Epithelial cell of proximal tubule (primary cell): ENCODE data around the gene PHLDB1. TPM values are rescaled to one million over a fixed set of nuclear protein-coding genes. Genes with fewer than 3 reads are reported as not detected.
"Not testable (repeated sequence)": the region's sequence is repeated elsewhere in the genome, so short reads cannot be mapped to it uniquely, and the experiment has no call there.

Experiments used
- DNase-seq: peaks from one replicate; pipeline ENCODE4 v3.0.0-alpha.2; 2011; ENCODE audit warnings: low read depth
- H3K4me3 ChIP-seq: 2 replicates; pipeline ENCODE4 v1.5.1; 2011; ENCODE audit warnings: low read depth, mild to moderate bottlenecking, low read length
- total RNA-seq: library from RNA; depleted of rRNA; stranded (reverse); fragments of >200 nt; gene quantifications from 2 replicates; pipeline ENCODE4 v1.2.3, GENCODE V29; 2015
- TF ChIP-seq, protein P1 (sequence below): conservative IDR thresholded peaks from 2 replicates; pipeline ENCODE4 v1.5.1; 2012; ENCODE audit warnings: low read depth, mild to moderate bottlenecking, low read length

The PHLDB1 gene
- total RNA-seq, result 49.8 and 64.2 TPM in 2 replicates

DNA sequence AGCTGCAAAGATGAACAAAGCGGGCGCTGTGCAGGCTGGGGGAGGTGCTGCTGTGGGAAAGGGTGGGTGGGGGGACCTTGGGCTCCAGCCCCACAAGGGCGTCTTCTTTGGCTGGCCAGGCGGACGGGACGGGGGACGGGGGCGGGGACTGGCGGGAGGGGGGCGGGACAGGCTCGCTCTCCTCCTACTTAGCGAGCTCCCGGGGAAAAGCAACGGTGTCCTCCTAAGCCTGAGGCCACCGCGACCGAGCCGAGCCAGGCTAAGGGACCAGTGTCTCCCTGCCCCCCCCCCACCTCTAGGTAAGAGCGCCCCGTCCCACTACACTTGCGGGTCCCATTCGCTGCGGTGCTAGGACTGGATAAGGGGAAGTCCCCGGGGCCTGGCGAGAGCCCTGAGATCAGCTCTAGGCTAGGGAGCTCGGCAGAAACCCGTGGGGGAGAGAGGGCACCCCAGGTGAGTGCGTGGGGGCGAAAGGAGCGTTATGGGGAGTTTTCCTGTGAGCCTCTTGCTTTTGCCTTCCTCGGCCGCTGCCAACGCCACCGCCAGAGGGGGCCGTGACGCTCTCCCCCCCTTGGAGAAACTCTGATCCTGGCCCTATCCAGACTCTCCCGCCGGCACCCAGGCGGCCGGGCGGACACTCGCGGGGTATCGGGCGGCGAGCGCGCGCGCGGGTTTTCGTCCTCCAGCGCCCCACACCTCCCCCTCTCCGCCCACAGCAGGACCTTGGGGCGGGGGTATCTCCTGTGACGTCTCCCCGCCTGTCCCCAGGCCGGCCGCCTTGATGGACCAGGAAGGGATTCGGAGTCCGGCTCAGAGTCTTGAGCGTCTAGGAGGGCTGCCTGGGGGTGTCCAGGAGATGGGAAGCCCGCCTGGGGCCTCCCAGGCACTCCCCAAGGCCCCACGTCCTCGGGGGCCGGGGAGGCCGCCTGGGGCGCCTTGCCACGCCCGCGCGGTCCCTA is at the start of gene PHLDB1:
Gene PHLDB1 (plus strand): TSS at position 215 of the 959 bp plus-strand sequence. CDS start 6,222 bp downstream, outside the sequence.
- TF ChIP-seq, protein P1, sequence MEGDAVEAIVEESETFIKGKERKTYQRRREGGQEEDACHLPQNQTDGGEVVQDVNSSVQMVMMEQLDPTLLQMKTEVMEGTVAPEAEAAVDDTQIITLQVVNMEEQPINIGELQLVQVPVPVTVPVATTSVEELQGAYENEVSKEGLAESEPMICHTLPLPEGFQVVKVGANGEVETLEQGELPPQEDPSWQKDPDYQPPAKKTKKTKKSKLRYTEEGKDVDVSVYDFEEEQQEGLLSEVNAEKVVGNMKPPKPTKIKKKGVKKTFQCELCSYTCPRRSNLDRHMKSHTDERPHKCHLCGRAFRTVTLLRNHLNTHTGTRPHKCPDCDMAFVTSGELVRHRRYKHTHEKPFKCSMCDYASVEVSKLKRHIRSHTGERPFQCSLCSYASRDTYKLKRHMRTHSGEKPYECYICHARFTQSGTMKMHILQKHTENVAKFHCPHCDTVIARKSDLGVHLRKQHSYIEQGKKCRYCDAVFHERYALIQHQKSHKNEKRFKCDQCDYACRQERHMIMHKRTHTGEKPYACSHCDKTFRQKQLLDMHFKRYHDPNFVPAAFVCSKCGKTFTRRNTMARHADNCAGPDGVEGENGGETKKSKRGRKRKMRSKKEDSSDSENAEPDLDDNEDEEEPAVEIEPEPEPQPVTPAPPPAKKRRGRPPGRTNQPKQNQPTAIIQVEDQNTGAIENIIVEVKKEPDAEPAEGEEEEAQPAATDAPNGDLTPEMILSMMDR, result peak; percentile 60
- peak within 1 kb of the TSS; percentile 93 for H3K4me3 ChIP-seq
- no peak for DNase-seq

DNA sequence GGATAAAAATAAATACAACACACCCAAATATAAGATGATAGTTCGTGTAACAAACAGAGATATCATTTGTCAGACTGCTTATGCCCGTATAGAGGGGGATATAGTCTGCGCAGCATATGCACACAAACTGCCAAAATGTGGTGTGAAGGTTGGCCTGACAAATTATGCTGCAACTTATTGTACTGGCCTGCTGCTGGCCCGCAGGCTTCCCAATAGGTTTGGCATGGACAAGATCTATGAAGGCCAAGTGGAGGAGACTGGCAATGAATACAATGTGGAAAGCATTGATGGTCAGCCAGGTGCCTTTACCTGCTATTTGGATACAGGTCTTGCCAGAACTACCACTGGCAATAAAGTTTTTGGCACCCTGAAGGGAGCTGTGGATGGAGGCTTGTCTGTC is 46.6 kb upstream of the PHLDB1 start:
- H3K4me3 ChIP-seq, result no peak overlapping the region
- TF ChIP-seq, protein P1, result no peak

DNA sequence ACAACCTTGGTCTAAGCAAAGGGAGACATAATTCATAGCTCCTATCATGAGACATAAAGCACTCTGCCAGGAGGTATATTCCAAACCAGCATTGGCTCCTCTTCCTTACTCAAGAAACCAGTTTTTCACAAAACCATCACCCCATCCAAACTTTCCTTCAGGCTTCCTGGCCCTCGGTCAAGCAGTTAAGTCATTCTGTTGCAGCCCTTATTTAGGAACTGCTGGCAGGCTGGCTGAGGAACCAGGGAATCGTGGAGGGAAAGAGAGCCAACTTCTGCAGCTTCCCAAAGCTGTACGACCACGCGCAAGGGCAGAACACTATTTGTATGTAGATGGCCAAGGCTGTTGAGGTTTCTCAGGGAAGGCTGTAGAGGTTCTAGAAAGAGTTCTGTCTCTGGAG is 42.4 kb upstream of the PHLDB1 start:
- TF ChIP-seq, protein P1, result no peak
- DNase-seq, result no peak
- H3K4me3 ChIP-seq, result peak overlapping the region; percentile 68

More for the DNA sequence above, 46.6 kb upstream of the PHLDB1 start:
- DNase-seq, result no peak

DNA sequence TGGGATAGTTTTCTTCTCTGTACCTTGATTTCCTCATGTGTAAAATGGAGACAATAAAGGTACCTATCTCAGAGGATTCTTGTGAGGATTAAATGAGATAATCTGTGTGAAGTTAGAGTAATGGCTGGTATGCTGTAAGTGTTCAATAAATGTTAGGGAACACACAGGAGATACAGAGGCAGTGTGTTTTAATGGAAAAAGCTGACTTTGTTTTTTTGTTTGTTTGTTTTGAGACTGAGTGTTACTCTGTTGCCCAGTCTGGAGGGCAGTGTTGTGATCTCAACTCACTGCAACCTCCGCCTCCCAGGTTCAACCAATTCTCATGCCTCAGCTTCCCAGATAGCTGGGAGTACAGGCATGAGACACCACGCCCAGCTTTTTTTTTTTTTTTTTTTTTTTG is 37.7 kb upstream of the PHLDB1 start:
- H3K4me3 ChIP-seq, result no peak overlapping the region
- no peak for DNase-seq
- TF ChIP-seq, protein P1, result no peak

DNA sequence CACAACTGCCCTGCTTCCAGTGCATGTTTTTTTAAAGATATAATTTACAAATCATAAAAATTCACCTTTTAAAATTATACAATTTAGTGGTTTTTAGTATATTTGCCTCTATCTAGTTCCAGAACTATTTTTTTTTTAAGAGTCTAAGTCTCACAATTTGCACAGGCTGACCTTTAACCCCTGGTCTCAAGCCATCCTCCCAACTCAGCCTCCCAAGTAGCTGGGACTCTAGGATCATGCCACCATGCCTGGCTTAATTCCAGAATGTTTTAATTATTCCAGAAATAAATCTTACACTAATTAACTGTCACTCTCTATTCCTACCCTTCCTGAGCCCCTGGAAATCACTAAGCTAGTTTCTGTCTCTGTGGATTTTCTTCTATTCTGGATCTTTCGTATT is 36.6 kb upstream of the PHLDB1 start:
- no peak for DNase-seq
- H3K4me3 ChIP-seq, result no peak overlapping the region
- TF ChIP-seq, protein P1, result no peak

GRCh38 chr11:118571701-118572060 is 35.7 kb upstream of the PHLDB1 start:
- peak overlapping the region; percentile 99 for H3K4me3 ChIP-seq
- not testable (repeated sequence) for DNase-seq

- no peak for DNase-seq
- H3K4me3 ChIP-seq, result peak within 1 kb of the TSS; percentile 99
- TF ChIP-seq, protein P1, result no peak
Measured at GRCh38 chr11:118572061-118572980, 35.1 kb upstream of the PHLDB1 start, which contains the start of gene ARCN1. TSS of gene ARCN1 (plus strand) at chr11:118572409. CDS start at chr11:118572548, 139 bp downstream.
